ENCODE measurements around the gene GPR26. TPM values are rescaled to one million over a fixed set of nuclear protein-coding genes. Genes with fewer than 3 reads are reported as not detected.

The GPR26 gene
- total RNA-seq, 2 experiments from 2014 or later, result not detected

- POLR2A ChIA-PET, result no interaction called here
- Mint-ChIP-seq H3K4me3 (no peak overlapping the region), H3K4me1 (ENCODE audit: low read depth) (no peaks in the 10 kb centered on the region), H3K9me3 (peaks cover 3% of the 10 kb centered on the region), H3K27me3 (peaks cover 50% of the 10 kb centered on the region), H3K36me3 (ENCODE audit: low read depth) (no peaks in the 10 kb centered on the region), H3K27ac (no peak overlapping the region)
- DNase-seq (no peak), ATAC-seq (ENCODE audit: poor library complexity) (no peak)
- H3K27me3 ChIP-seq (ENCODE audit: control insufficient read depth in 1 of 2, insufficient read depth in 2 of 2, low read length in 2 of 2), result peaks cover 6 to 14% of the 10 kb centered on the region in 2 experiments
- H3K4me1 ChIP-seq (ENCODE audit: insufficient read depth, low read length), result no peaks in the 10 kb centered on the region
- H3K4me3 ChIP-seq (ENCODE audit: low read length), result no peak overlapping the region
- H3K9me3 ChIP-seq (ENCODE audit: control insufficient read depth in 1 of 2, insufficient read depth in 1 of 2, low read length in 2 of 2), result peaks cover 0 to 28% of the 10 kb centered on the region in 2 experiments
- no peak for TF ChIP-seq CTCF (IDR thresholded peaks at IDR 0.05)
- H3K27ac ChIP-seq (ENCODE audit: low read depth in 1 of 2, low read length in 2 of 2), result no peak overlapping the region
- CTCF ChIA-PET, result no interaction called here
- H3K36me3 ChIP-seq (ENCODE audit: insufficient read depth, low read length), result no peaks in the 10 kb centered on the region
- intact Hi-C loops (cut with DNase I, micrococcal nuclease), result no loop called here
Measured at GRCh38 chr10:123665491-123666286, 466 bp upstream of the GPR26 start.

- no peaks in the 10 kb centered on the region for H3K36me3 Mint-ChIP-seq (ENCODE audit: low read depth)
- peaks cover 38% of the 10 kb centered on the region for H3K27me3 Mint-ChIP-seq
- no peaks in the 10 kb centered on the region for H3K9me3 Mint-ChIP-seq
- H3K4me1 ChIP-seq (ENCODE audit: insufficient read depth, low read length), result no peaks in the 10 kb centered on the region
- H3K27ac Mint-ChIP-seq, result no peak overlapping the region
- TF ChIP-seq CTCF (IDR thresholded peaks at IDR 0.05), result no peak
- no peak for DNase-seq
- no peaks in the 10 kb centered on the region for H3K4me1 Mint-ChIP-seq (ENCODE audit: low read depth)
- ATAC-seq (ENCODE audit: poor library complexity), result no peak
- peaks cover 6 to 9% of the 10 kb centered on the region in 2 experiments for H3K27me3 ChIP-seq (ENCODE audit: control insufficient read depth in 1 of 2, insufficient read depth in 2 of 2, low read length in 2 of 2)
- H3K9me3 ChIP-seq (ENCODE audit: control insufficient read depth in 1 of 2, insufficient read depth in 1 of 2, low read length in 2 of 2), result peaks cover 0 to 24% of the 10 kb centered on the region in 2 experiments
- no peak overlapping the region for H3K4me3 Mint-ChIP-seq
- no peak overlapping the region for H3K27ac ChIP-seq (ENCODE audit: low read depth in 1 of 2, low read length in 2 of 2)
- no peak overlapping the region for H3K4me3 ChIP-seq (ENCODE audit: low read length)
- ChIA-PET CTCF (no interaction called here), POLR2A (no interaction called here)
- H3K36me3 ChIP-seq (ENCODE audit: insufficient read depth, low read length), result no peaks in the 10 kb centered on the region
- intact Hi-C loops (cut with DNase I, micrococcal nuclease), result no loop called here
Measured at GRCh38 chr10:123669886-123670285, 3.7 kb downstream of the GPR26 start.

DNA sequence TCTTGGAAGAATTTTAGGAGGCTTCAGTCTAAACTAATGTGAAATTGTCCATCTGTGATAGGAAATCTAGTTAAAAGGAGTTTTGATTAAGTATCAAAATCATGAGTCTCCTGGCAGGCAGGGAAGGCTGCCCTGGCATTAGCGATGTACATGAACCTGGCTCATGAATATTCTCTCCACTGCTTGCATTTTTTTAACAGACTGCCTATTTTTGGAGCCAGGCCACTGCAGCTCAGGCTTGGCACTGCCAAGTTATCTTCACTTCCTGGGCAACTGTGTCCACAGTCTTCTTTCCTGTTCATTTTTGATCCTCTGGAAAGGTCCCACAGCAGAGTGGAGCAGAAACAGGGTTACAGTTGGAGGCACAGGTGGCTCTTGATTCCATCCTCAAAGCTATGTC, 7.0 kb downstream of the GPR26 start:
- Mint-ChIP-seq H3K4me3 (no peak overlapping the region), H3K27me3 (peaks cover 27% of the 10 kb centered on the region), H3K9me3 (no peaks in the 10 kb centered on the region), H3K4me1 (ENCODE audit: low read depth) (no peaks in the 10 kb centered on the region), H3K36me3 (ENCODE audit: low read depth) (no peaks in the 10 kb centered on the region), H3K27ac (no peak overlapping the region)
- no peak overlapping the region for H3K27ac ChIP-seq (ENCODE audit: low read depth in 1 of 2, low read length in 2 of 2)
- peaks cover 0 to 4% of the 10 kb centered on the region in 2 experiments for H3K27me3 ChIP-seq (ENCODE audit: control insufficient read depth in 1 of 2, insufficient read depth in 2 of 2, low read length in 2 of 2)
- H3K9me3 ChIP-seq (ENCODE audit: control insufficient read depth in 1 of 2, insufficient read depth in 1 of 2, low read length in 2 of 2), result peaks cover 0 to 4% of the 10 kb centered on the region in 2 experiments
- no peak for TF ChIP-seq CTCF (IDR thresholded peaks at IDR 0.05)
- ATAC-seq (ENCODE audit: poor library complexity) (no peak), DNase-seq (no peak)
- no peak overlapping the region for H3K4me3 ChIP-seq (ENCODE audit: low read length)
- no peaks in the 10 kb centered on the region for H3K36me3 ChIP-seq (ENCODE audit: insufficient read depth, low read length)
- intact Hi-C loops (cut with DNase I, micrococcal nuclease), result no loop called here
- no peaks in the 10 kb centered on the region for H3K4me1 ChIP-seq (ENCODE audit: insufficient read depth, low read length)
- POLR2A ChIA-PET, result no interaction called here
- CTCF ChIA-PET, result no interaction called here
